HFF-Myc (cell line): ENCODE data around the gene ADIPOQ.
"Not testable (repeated sequence)": the region's sequence is repeated elsewhere in the genome, so short reads cannot be mapped to it uniquely, and the experiment has no call there.

Source experiments
- DNase-seq: peaks from one replicate; pipeline ENCODE4 v3.0.0-alpha.2; 2011; ENCODE audit warnings: low read depth; ENCODE audit errors: extremely low read depth
- H3K4me3 ChIP-seq: replicated peaks from 2 replicates; pipeline ENCODE4 v1.5.1; 2011; ENCODE audit warnings: low read depth, mild to moderate bottlenecking, control low read depth, low read length
- TF ChIP-seq, protein P1 (sequence below): IDR thresholded peaks from 2 replicates; pipeline ENCODE4 v1.5.1; 2012; ENCODE audit warnings: mild to moderate bottlenecking, low read depth, low read length, control low read depth; ENCODE audit errors: missing control alignments

The ADIPOQ gene

DNA sequence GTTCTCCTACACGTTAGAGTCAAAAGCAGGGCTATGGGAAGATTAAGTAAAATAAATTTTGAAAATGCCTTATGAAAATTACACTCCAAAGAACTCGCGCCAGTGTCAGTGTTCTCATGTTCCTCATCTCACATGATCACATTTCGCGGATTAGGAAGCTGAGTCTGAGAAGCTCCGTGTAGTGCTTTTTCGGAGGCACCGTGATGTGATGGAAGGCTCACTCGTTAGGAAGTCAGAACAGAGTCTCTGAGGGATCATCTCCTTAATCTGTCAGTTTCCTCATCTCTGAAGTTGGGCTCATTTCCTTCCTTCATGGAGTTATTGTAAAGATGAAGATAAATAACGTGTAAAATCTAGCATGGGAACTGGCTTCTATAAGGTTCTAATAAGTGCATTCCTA lies 3.2 kb downstream of the ADIPOQ start:
- TF ChIP-seq, protein P1, sequence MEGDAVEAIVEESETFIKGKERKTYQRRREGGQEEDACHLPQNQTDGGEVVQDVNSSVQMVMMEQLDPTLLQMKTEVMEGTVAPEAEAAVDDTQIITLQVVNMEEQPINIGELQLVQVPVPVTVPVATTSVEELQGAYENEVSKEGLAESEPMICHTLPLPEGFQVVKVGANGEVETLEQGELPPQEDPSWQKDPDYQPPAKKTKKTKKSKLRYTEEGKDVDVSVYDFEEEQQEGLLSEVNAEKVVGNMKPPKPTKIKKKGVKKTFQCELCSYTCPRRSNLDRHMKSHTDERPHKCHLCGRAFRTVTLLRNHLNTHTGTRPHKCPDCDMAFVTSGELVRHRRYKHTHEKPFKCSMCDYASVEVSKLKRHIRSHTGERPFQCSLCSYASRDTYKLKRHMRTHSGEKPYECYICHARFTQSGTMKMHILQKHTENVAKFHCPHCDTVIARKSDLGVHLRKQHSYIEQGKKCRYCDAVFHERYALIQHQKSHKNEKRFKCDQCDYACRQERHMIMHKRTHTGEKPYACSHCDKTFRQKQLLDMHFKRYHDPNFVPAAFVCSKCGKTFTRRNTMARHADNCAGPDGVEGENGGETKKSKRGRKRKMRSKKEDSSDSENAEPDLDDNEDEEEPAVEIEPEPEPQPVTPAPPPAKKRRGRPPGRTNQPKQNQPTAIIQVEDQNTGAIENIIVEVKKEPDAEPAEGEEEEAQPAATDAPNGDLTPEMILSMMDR = no peak

DNA sequence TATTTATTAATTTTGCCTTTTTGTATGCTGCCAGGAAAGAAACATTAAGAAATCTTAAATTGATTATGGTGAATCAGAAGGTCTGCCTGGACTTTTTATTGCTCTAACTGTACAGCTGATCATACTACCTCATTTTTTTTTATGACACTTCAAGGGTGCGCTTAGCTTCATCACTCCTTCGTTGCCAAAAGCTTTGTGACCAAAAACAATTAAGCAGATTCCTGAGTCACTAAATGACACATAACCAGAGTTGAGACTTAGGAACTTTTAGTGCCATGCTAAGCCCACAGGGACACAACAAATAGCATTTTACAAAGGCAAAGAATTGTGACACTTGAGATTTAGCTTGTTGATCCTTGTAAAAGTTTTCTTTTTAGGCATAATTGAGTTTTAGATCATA lies 4.9 kb downstream of the ADIPOQ start:
- no peak overlapping the region for H3K4me3 ChIP-seq
- DNase-seq = no peak
- TF ChIP-seq, protein P1 = no peak

More for the DNA sequence above, 3.2 kb downstream of the ADIPOQ start:
- DNase-seq = no peak
- no peak overlapping the region for H3K4me3 ChIP-seq

DNA sequence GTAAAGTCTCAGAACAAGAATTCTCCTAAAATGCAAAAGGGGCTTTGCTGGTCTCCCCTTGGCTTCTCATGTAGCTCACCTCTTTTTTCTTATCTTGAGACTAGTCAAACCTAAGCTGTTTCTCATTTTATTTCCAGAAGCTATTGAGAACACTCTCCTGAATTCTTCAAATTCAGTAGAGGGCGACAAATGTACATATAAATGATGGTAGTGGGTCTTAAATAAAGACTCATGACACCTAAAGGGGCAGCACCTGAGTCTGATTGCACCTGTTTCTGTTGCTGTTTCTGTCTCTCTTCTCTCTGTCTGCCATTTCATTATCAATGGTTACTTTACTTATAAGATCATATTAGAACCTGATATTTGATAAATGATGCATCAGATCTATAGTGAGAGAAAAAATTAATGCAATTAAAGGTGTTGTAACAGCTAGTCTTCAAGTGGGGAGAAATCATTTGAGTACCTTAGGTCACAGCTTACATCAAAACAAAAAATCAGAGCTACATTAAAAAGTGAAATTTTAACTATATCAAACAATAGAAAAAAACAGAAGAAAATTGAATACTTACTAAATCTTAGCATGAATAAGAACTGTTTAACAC lies 7.0 kb downstream of the ADIPOQ start:
- TF ChIP-seq, protein P1 = peak; percentile 32
- no peak overlapping the region for H3K4me3 ChIP-seq
- no peak for DNase-seq

DNA sequence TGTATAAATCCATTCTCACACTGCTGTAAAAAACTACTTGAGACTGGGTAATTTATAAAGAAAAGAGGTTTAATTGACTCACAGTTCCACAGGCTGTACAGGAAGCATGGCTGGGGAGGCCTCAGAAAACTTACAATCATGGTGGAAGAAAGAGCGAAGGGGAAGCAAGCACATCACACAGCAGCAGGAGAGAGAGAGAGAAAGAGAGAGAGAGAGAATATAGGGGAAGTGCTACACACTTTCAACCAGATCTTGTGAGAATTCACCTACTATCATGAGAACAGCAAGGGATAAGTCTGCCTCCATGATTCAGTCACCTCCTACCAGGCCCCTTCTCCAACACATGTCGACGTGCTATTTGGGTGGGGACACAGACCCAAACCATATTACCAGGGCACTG lies 9.3 kb downstream of the ADIPOQ start:
- not testable (repeated sequence) for H3K4me3 ChIP-seq, DNase-seq

DNA sequence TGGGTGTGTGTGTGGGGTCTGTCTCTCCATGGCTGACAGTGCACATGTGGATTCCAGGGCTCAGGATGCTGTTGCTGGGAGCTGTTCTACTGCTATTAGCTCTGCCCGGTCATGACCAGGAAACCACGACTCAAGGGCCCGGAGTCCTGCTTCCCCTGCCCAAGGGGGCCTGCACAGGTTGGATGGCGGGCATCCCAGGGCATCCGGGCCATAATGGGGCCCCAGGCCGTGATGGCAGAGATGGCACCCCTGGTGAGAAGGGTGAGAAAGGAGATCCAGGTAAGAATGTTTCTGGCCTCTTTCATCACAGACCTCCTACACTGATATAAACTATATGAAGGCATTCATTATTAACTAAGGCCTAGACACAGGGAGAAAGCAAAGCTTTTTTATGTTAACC lies 10.5 kb downstream of the ADIPOQ start:
- no peak overlapping the region for H3K4me3 ChIP-seq
- TF ChIP-seq, protein P1 = no peak
- no peak for DNase-seq

DNA sequence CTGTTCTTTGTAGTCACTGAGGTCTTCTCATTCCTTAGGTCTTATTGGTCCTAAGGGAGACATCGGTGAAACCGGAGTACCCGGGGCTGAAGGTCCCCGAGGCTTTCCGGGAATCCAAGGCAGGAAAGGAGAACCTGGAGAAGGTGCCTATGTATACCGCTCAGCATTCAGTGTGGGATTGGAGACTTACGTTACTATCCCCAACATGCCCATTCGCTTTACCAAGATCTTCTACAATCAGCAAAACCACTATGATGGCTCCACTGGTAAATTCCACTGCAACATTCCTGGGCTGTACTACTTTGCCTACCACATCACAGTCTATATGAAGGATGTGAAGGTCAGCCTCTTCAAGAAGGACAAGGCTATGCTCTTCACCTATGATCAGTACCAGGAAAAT lies 11.6 kb downstream of the ADIPOQ start:
- DNase-seq = no peak
- H3K4me3 ChIP-seq = no peak overlapping the region
- TF ChIP-seq, protein P1 = no peak

DNA sequence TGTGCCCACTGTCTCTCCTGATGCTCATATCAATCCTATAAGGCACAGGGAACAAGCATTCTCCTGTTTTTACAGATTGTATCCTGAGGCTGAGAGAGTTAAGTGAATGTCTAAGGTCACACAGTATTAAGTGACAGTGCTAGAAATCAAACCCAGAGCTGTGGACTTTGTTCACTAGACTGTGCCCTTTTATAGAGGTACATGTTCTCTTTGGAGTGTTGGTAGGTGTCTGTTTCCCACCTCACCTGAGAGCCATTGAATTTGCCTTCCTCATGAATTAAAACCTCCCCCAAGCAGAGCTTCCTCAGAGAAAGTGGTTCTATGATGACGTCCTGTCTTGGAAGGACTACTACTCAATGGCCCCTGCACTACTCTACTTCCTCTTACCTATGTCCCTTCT lies 12.4 kb downstream of the ADIPOQ start:
- no peak overlapping the region for H3K4me3 ChIP-seq
- DNase-seq = no peak
- TF ChIP-seq, protein P1 = no peak
